CD14-positive monocyte (primary cell): ENCODE data around the gene SH2D1B. TPM values are rescaled to one million over a fixed set of nuclear protein-coding genes. Genes with fewer than 3 reads are reported as not detected.
A peak's percentile ranks its signal among the peaks of the same experiment; 100 is the strongest.

ENCODE experiments used
- DNase-seq, 3 donors: peaks; one replicate each; pipeline ENCODE4 v3.0.0-alpha.2; 2011 to 2022
- H2AFZ ChIP-seq: 2 replicates; pipeline ENCODE4 v1.6.0; 2012; ENCODE audit warnings: mild to moderate bottlenecking, low read depth, low read length, inconsistent platforms; ENCODE audit not compliant: insufficient read depth, poor library complexity, severe bottlenecking
- H3K27ac ChIP-seq, 2 donors: 1 replicate in 1 of 2; 2 replicates in 1 of 2; pipeline ENCODE4 v1.5.1; 2012 to 2013; ENCODE audit warnings: low read length in 2 of 2, control low read depth in 1 of 2, inconsistent platforms in 1 of 2, low read depth in 1 of 2, mild to moderate bottlenecking in 1 of 2
- H3K27me3 ChIP-seq, 2 donors: one replicate each; pipeline versions ENCODE4 v1.6.0 to v1.6.1; 2011 to 2013; ENCODE audit warnings: low read length in 2 of 2; ENCODE audit not compliant: control insufficient read depth in 2 of 2, insufficient read depth in 2 of 2
- H3K36me3 ChIP-seq, 2 donors: replicated peaks in 1 of 2; 1 replicate in 1 of 2; 2 replicates in 1 of 2; pipeline versions ENCODE4 v1.5.1 to v1.6.1; 2012 to 2013; ENCODE audit warnings: low read length in 2 of 2, control low read depth in 1 of 2, inconsistent platforms in 1 of 2, mild to moderate bottlenecking in 1 of 2; ENCODE audit not compliant: insufficient read depth in 2 of 2, control insufficient read depth in 1 of 2
- H3K4me1 ChIP-seq, 2 donors: 1 replicate in 1 of 2; 2 replicates in 1 of 2; pipeline versions ENCODE4 v1.5.1 to v1.6.1; 2012 to 2013; ENCODE audit warnings: low read length in 2 of 2, control low read depth in 1 of 2, inconsistent platforms in 1 of 2, mild to moderate bottlenecking in 1 of 2, moderate library complexity in 1 of 2; ENCODE audit not compliant: insufficient read depth in 2 of 2, control insufficient read depth in 1 of 2
- H3K4me2 ChIP-seq: replicated peaks from 2 replicates; pipeline ENCODE3; 2012; ENCODE audit warnings: low read length, moderate library complexity, mild to moderate bottlenecking; ENCODE audit not compliant: poor library complexity, severe bottlenecking; ENCODE audit errors: extremely low read depth
- H3K4me3 ChIP-seq, 3 experiments: fragments of 200-600 bp in 1 of 3; sonication (generic) in 1 of 3; replicated peaks in 1 of 3; 1 replicate in 2 of 3; 2 replicates in 1 of 3; pipeline ENCODE4 v1.5.1; 2011 to 2013; ENCODE audit warnings: low read length in 3 of 3, mild to moderate bottlenecking in 3 of 3, control low read depth in 2 of 3, low read depth in 2 of 3, inconsistent platforms in 1 of 3, moderate library complexity in 1 of 3
- H3K79me2 ChIP-seq: 2 replicates; pipeline ENCODE4 v1.6.0; 2012; ENCODE audit warnings: mild to moderate bottlenecking, control low read depth, inconsistent platforms, low read length, moderate library complexity; ENCODE audit not compliant: insufficient read depth
- H3K9ac ChIP-seq: 2 replicates; pipeline ENCODE4 v1.6.0; 2017; ENCODE audit warnings: low read length, mild to moderate bottlenecking; ENCODE audit not compliant: insufficient read depth, poor library complexity, severe bottlenecking
- H3K9me3 ChIP-seq, 2 donors: replicated peaks in 1 of 2; 1 replicate in 1 of 2; 2 replicates in 1 of 2; pipeline versions ENCODE4 v1.5.1 to v1.6.1; 2012 to 2013; ENCODE audit warnings: low read length in 2 of 2, control low read depth in 1 of 2; ENCODE audit not compliant: control insufficient read depth in 1 of 2, insufficient read depth in 1 of 2
- H4K20me1 ChIP-seq: 2 replicates; pipeline ENCODE4 v1.6.0; 2012; ENCODE audit warnings: mild to moderate bottlenecking, low read length, control low read depth, moderate library complexity; ENCODE audit not compliant: insufficient read depth
- H3K27ac Mint-ChIP-seq, 7 donors: one replicate each; pipeline ENCODE4 v1.8.0; 2020; ENCODE audit warnings: mild to moderate bottlenecking in 7 of 7, mixed read lengths in 7 of 7, moderate library complexity in 6 of 7, inconsistent platforms in 2 of 7
- H3K27me3 Mint-ChIP-seq, 3 donors: one replicate each; pipeline ENCODE4 v1.8.0; 2021 to 2022; ENCODE audit warnings: low read depth in 3 of 3, mild to moderate bottlenecking in 3 of 3, mixed read lengths in 3 of 3, moderate library complexity in 3 of 3, inconsistent platforms in 1 of 3
- H3K36me3 Mint-ChIP-seq, 2 donors: one replicate each; pipeline ENCODE4 v1.8.0; 2020; ENCODE audit warnings: mixed read lengths in 2 of 2, inconsistent platforms in 1 of 2, mild to moderate bottlenecking in 1 of 2
- H3K4me1 Mint-ChIP-seq: one replicate; pipeline ENCODE4 v1.8.0; 2020; ENCODE audit warnings: mild to moderate bottlenecking, mixed read lengths
- H3K4me3 Mint-ChIP-seq, 2 donors: one replicate each; pipeline ENCODE4 v1.8.0; 2020; ENCODE audit warnings: mild to moderate bottlenecking in 2 of 2, mixed read lengths in 2 of 2, moderate library complexity in 1 of 2
- H3K9me3 Mint-ChIP-seq, 7 donors: one replicate each; pipeline ENCODE4 v1.8.0; 2020 to 2022; ENCODE audit warnings: mixed read lengths in 7 of 7, mild to moderate bottlenecking in 6 of 7, moderate library complexity in 6 of 7, inconsistent platforms in 2 of 7
- WGBS: methylation state at CpG from one replicate; pipeline ENCODE4 v1.1.5; 2013; ENCODE audit warnings: missing lambda C conversion rate; ENCODE audit not compliant: insufficient coverage; 5-methylcytosine and 5-hydroxymethylcytosine counted together
- intact Hi-C, 2 donors: fragments of 100-400 bp; cut with micrococcal nuclease; formaldehyde crosslinking; loops; one replicate each; pipeline versions ENCODE4 v1.15.0 to v1.15.1; 2023
- polyA plus RNA-seq, 3 donors: library from polyadenylated mRNA; depleted of rRNA in 1 of 3; unstranded in 2 of 3; stranded (reverse) in 1 of 3; fragments of 300-500 nt in 2 of 3; fragments of >200 nt in 1 of 3; fragmentation: Illumina TruSeq in 2 of 3; gene quantifications; 1 replicate in 2 of 3; 2 replicates in 1 of 3; pipeline ENCODE4 v1.2.3, GENCODE V29; 2012 to 2021
- TF ChIP-seq, protein P1 (sequence below): fragments of 200-600 bp; IDR thresholded peaks from one replicate; pipeline ENCODE4 v1.8.0; 2022; ENCODE audit warnings: antibody characterized with exemption, mild to moderate bottlenecking

Gene SH2D1B
- polyA plus RNA-seq, 3 donors, result 0.88 to 2.9 (median 1.7) TPM

DNA sequence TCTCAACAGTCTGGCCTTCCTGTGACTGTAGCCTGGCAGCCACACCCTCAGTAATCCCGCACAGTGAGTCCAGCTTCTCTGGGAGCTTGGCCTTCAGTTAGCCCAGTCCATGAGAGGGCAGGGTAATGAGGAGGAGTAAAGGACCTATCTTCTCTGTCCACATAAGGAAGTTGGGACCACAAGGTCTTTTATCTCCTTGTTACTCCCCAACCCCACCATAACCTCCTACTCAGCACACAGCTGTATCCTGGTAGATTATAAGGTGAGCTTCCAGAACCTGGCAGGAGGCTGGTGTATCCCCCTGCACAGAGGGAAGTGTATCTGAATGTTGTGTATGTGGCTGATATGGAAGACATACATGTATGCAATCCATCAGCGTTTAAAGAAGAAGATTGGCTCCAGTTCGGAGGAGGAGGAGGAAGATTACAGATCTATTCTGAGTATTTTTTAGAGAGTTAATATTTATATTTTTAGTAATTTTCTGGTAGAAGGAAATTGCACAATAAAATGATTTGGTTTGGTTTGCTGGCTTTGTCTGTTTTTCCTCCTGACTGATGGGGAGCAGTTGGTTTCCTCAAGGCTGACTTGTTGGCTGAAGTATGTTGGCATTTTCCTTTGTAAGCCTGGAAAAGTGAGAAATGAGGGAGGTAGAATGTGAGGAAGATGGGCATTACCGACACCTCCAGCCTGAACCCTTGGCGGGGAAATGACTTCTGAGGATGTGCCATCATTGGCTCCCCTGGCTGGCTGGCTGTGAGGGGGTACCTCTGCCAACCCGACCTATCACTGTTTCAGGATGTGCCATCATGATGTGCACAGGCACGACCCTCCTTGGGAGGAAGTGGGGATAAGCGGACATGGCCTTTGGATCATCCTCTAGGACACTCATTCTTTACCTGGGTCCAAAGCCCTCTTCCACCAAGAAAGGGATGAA lies 25.4 kb downstream of the SH2D1B start:
- no peak overlapping the region for H3K27ac ChIP-seq
- no peak for DNase-seq
- no peaks in the 10 kb centered on the region for H3K79me2 ChIP-seq
- no peak overlapping the region for H2AFZ ChIP-seq
- no peak overlapping the region for H3K4me3 Mint-ChIP-seq
- no peak overlapping the region for H3K4me2 ChIP-seq
- H3K4me1 ChIP-seq, result peaks cover 13 to 28% of the 10 kb centered on the region in 2 donors
- H3K4me1 Mint-ChIP-seq, result peaks cover 32% of the 10 kb centered on the region
- TF ChIP-seq, protein P1, sequence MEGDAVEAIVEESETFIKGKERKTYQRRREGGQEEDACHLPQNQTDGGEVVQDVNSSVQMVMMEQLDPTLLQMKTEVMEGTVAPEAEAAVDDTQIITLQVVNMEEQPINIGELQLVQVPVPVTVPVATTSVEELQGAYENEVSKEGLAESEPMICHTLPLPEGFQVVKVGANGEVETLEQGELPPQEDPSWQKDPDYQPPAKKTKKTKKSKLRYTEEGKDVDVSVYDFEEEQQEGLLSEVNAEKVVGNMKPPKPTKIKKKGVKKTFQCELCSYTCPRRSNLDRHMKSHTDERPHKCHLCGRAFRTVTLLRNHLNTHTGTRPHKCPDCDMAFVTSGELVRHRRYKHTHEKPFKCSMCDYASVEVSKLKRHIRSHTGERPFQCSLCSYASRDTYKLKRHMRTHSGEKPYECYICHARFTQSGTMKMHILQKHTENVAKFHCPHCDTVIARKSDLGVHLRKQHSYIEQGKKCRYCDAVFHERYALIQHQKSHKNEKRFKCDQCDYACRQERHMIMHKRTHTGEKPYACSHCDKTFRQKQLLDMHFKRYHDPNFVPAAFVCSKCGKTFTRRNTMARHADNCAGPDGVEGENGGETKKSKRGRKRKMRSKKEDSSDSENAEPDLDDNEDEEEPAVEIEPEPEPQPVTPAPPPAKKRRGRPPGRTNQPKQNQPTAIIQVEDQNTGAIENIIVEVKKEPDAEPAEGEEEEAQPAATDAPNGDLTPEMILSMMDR, result no peak
- WGBS, result 46% methylated on average over 4 of the region's 8 CpGs
- no peaks in the 10 kb centered on the region for H3K27me3 ChIP-seq
- no peak overlapping the region for H3K4me3 ChIP-seq
- H3K27ac Mint-ChIP-seq, result no peak overlapping the region
- H3K9ac ChIP-seq, result no peak overlapping the region
- no peaks in the 10 kb centered on the region for H3K9me3 ChIP-seq
- no peaks in the 10 kb centered on the region for H3K36me3 ChIP-seq
- H4K20me1 ChIP-seq, result no peaks in the 10 kb centered on the region
- intact Hi-C loops, result no loop called here
- H3K36me3 Mint-ChIP-seq, result no peaks in the 10 kb centered on the region
- no peaks in the 10 kb centered on the region for H3K9me3 Mint-ChIP-seq
- peaks cover 0 to 2% (median 0%) of the 10 kb centered on the region in 3 donors for H3K27me3 Mint-ChIP-seq

DNA sequence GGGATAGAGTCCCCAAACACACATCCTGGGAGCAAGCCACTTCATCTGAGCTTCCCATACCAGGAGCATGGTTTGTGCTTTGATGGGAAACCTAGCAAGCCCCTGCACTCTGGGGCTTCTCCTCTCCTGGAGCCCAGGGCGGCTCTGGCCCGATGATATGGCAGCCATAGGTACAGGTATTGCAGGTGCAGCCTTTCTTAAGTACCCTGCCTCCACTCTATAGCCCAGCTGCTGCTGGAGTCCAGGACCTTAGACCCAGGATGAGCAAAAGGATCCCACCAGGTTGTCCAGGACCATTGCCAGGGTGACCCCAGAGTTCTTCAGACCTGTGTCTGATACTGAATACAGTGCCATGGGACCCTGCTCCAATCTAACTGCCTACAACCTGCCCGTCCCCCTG lies 26.2 kb downstream of the SH2D1B start:
- H3K36me3 Mint-ChIP-seq, result no peaks in the 10 kb centered on the region
- H3K4me1 Mint-ChIP-seq, result peaks cover 35% of the 10 kb centered on the region
- intact Hi-C loops, result no loop called here
- DNase-seq, result no peak
- Histone ChIP-seq H3K27ac (no peak overlapping the region), H3K79me2 (no peaks in the 10 kb centered on the region), H3K4me3 (no peak overlapping the region), H4K20me1 (no peaks in the 10 kb centered on the region), H3K9me3 (no peaks in the 10 kb centered on the region), H3K4me1 (peaks cover 13 to 31% of the 10 kb centered on the region in 2 donors), H2AFZ (no peak overlapping the region), H3K4me2 (no peak overlapping the region), H3K27me3 (no peaks in the 10 kb centered on the region), H3K36me3 (no peaks in the 10 kb centered on the region), H3K9ac (no peak overlapping the region)
- H3K27me3 Mint-ChIP-seq, result peaks cover 0 to 2% (median 0%) of the 10 kb centered on the region in 3 donors
- peak overlapping the region in 1 of 2 donors; percentile 37 for H3K4me3 Mint-ChIP-seq
- no peaks in the 10 kb centered on the region for H3K9me3 Mint-ChIP-seq
- 96% methylated on average over 2 of the region's 3 CpGs for WGBS
- TF ChIP-seq, protein P1, result no peak
- no peak overlapping the region for H3K27ac Mint-ChIP-seq
